GM18951 (cell line): ENCODE data around the gene FANCE.

ENCODE experiments used
- POLR2A ChIP-seq: IDR thresholded peaks from 4 replicates; pipeline ENCODE4 v1.6.1; 2011; ENCODE audit warnings: mild to moderate bottlenecking; ENCODE audit not compliant: insufficient read length, insufficient read depth; ENCODE audit errors: extremely low read depth
- in situ Hi-C: fragments of 300-500 bp; cut with MboI; formaldehyde crosslinking; loops from one replicate; pipeline ENCODE4 v1.12.0; 2022; ENCODE audit warnings: low sequenced_read_pairs, mixed read lengths, inconsistent platforms; ENCODE audit not compliant: unreplicated experiment

FANCE gene

GRCh38 chr6:35496841-35497570 lies 44.9 kb downstream of the FANCE start, which contains the start of gene TEAD3:
TEAD3 (minus strand) TSS chr6:35497079.
- TF ChIP-seq POLR2A, result no peak
- in situ Hi-C loops, result no loop called here

GRCh38 chr6:35497571-35498421 lies 45.7 kb downstream of the FANCE start:
- in situ Hi-C loops, result no loop called here
- TF ChIP-seq POLR2A, result no peak

- in situ Hi-C loops, result no loop called here
- no peak for TF ChIP-seq POLR2A
These were observed 46.4 kb downstream of the FANCE start for GRCh38 chr6:35498422-35499067.

- in situ Hi-C loops, result no loop called here
- TF ChIP-seq POLR2A, result no peak
These were observed 47.2 kb downstream of the FANCE start for GRCh38 chr6:35499372-35499771.

GRCh38 chr6:35500782-35501181 lies 48.6 kb downstream of the FANCE start:
- in situ Hi-C loops, result no loop called here
- no peak for TF ChIP-seq POLR2A

GRCh38 chr6:35501784-35502183 lies 49.6 kb downstream of the FANCE start:
- no peak for TF ChIP-seq POLR2A
- in situ Hi-C loops, result no loop called here

GRCh38 chr6:35503534-35503933 lies 51.4 kb downstream of the FANCE start:
- in situ Hi-C loops, result no loop called here
- no peak for TF ChIP-seq POLR2A

GRCh38 chr6:35505999-35506412 lies 53.9 kb downstream of the FANCE start:
- no peak for TF ChIP-seq POLR2A
- in situ Hi-C loops, result no loop called here

- no peak for TF ChIP-seq POLR2A
- in situ Hi-C loops, result no loop called here
These were observed 54.4 kb downstream of the FANCE start for GRCh38 chr6:35506536-35506935.

- TF ChIP-seq POLR2A, result no peak
- in situ Hi-C loops, result no loop called here
These were observed 55.1 kb downstream of the FANCE start for GRCh38 chr6:35507221-35507620.

- in situ Hi-C loops, result no loop called here
These were observed 55.9 kb downstream of the FANCE start for GRCh38 chr6:35508027-35508426.

GRCh38 chr6:35508542-35508941 lies 56.4 kb downstream of the FANCE start:
- in situ Hi-C loops, result no loop called here

More at GRCh38 chr6:35508027-35508426, 55.9 kb downstream of the FANCE start:
- TF ChIP-seq POLR2A, result no peak

GRCh38 chr6:35510916-35511561 lies 58.9 kb downstream of the FANCE start:
- in situ Hi-C loops, result no loop called here

More at GRCh38 chr6:35508542-35508941, 56.4 kb downstream of the FANCE start:
- TF ChIP-seq POLR2A, result no peak

More at GRCh38 chr6:35510916-35511561, 58.9 kb downstream of the FANCE start:
- no peak for TF ChIP-seq POLR2A
